ENCODE results near the gene RPE65.

- no peak for TF ChIP-seq EP300 (IDR thresholded peaks at IDR 0.05)
- TF ChIP-seq CTCF (IDR thresholded peaks at IDR 0.05), result no peak
Observed at GRCh38 chr1:68490046-68490651, 40.4 kb upstream of the RPE65 start.

All from tibial nerve (tissue), 4 donors.